Stimulated activated CD8-positive, alpha-beta memory T cell treated with anti-CD3 and anti-CD28 coated beads, Interleukin-15, amount 100 ng/mL, for 1 hour (primary cell): Measurements from ENCODE around the gene PTCD2.

ENCODE experiments used
- DNase-seq: peaks from one replicate; pipeline ENCODE4 v3.0.0-alpha.2; 2020; ENCODE audit warnings: low read depth

Gene PTCD2

DNA sequence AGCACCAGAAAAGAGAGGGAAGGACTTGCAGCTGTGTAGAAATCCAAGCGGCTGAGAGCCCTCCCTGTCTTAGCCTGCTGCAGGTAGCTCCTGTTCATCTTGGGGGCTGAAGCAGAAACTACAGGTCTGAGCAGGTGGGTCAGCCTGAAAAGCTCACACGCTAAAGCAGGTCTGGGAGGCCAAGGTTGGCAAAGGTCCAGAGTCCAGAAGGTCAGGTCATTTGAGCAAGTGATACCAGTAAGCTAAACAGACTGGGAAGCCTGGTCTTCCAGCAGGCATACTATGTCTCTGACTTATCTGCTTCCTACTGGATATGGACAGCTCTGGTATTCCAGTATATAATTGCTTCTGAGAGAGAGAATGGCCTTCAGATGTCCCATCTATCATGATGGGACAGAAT, 26.2 kb downstream of the PTCD2 start:
- DNase-seq, result no peak

DNA sequence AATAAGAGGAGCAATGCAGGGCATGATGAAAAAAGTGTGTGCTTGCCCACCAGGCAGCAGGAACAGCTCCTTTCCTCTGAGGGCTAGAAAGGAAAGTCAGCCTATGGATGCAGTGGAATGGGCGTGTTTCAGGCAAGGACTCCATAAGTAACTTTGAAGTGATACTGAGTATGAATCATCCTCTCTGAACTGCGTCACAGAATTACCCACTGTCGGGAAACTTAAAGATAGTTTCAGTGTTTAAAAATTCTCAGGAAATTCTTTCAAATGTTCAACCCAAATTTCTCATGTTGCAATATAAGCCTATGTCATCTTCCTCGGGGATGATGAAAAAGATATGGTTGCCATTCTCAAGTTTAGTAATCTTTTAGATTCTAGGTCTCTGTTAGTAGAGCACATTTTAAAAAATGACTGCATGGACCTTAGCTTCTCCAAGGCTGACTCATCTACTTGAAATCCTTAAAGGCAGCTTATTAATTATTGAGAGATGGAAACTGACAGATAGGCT, 27.7 kb downstream of the PTCD2 start:
- DNase-seq, result no peak

DNA sequence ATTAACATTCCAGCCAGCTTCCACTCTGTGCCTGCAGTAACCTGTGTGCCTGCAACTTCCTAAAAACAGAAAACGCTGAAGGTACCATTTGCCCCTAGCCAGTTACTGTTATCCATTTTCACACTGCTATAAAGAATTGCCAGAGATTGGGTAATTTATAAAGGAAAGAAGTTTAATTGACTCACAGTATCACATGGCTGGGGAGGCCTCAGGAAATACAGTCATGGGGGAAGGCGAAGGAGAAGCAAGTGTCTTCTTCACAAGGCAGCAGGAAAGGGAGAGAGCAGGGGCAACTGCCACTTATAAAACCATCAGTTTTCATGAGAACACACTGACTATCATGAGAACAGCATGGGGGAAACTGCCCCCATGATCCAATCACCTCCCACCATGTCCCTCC, 31.2 kb downstream of the PTCD2 start:
- DNase-seq, result no peak

DNA sequence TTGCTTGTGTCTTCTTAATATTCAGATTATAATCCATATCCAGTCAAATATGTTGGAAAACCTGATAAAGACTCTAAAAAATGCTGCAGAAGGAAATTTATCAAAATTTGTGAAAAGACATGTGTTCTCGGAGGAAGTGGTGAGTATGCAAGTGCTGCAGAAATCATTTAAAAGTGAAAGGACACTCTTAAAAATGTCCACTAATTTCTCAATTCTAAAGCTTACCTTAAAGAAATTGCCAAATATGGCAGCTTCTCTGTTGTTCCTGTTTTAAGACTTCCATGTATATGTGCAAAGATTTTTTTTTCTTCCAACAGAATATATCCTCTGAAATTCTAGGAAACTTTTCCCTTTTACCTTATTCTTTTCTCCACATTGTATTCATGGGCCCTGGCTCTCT, 32.4 kb downstream of the PTCD2 start:
- DNase-seq, result no peak

DNA sequence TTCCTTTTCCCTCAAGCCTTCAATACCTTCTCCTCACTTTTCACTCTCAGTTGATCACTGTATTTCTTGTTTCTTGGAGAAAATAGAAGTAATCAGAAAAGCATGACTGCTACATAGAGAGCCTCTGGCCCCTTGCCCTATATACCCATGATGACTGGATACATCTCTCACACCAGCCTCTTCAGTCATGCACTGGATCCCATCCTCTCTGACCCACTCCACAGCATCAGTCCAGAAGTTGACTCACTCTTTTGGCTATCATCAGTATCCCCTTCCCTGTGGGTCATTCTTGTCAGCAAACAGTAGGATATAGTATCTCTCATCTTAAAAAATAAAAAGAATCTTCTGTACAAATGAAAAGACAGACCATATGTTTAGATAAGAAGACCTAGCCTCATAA, 32.9 kb downstream of the PTCD2 start:
- no peak for DNase-seq

DNA sequence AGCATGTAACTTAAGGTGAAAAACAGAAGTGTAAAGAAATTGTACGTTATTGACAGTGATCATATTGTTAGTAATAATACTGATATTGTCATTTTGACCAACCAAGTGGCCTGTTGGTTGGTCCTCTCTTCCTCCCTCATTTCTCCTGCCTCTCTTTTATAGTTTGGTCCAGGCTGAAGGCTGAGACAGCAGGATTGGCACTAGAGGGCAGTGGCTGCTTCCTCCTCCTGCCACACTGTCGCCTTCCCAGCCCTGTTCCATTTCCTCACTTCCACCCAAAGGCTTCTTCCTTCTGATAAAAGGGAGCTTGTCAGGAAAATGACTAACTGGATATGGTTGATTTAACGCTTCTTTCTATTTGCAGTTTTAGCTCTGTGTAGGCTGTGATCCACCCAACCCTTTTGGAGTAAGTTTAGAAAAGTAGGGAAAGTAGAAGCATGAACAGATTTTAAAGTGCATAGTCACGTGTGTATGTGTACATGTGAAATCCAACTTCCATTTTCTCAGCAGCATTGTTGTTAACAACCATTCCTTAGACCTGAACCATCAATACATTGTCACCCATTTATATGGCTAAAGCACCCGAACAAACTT, 35.6 kb downstream of the PTCD2 start:
- DNase-seq, result no peak

DNA sequence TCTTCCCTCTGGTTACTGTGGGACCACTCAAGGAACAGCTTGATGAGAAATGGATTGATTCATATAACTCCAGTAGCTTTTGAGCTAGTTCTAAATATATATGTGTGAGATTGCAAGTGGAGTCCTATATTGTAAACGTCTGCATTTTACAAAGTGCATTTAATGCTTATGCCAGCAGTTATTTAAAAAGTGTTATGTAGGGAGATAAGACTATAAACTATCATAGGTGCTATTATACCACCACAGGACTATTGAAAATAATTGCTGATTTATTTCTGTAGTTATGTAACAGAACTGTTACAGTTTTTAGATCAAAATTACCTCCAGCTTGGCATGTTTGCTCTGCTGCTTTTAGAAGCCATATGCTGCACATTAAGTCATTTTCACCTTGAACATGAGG, 36.2 kb downstream of the PTCD2 start:
- no peak for DNase-seq

DNA sequence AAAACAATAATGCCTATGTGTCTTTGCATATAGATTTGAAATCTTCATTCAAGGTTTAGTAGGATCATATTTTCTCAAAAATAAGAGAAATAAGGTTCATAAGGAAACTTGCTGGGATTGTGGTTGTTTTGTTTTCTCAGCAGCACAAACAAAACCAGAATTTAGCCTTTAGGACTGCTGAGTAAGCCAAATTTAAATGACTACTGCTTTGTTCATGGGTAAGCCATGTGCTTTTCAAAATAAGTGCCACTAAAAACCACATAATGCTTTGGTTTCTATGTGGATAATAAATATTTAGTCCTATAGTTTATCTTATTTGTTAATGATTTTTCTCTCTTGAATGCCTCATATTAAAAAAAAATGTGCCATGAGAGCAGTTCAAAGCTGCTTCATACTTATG, 38.8 kb downstream of the PTCD2 start:
- DNase-seq, result no peak

DNA sequence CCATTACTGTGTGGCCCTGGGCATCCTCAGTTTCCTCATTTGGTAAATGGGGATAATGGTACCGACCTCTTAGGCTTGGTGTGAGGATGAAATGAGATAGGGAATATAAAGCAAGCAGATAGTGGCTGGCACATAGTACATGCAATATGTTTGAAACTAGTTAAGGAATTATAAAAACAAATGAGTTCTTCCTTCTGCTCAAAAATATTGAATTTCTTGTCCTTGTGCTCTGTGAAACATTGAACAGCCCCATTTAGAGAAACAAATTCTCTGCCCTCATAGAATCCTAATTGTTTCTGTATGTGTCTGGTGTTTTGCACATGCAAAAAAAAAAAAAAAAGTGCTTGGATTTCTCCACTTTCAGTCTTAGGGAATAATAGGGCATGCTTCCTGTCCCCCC, 39.7 kb downstream of the PTCD2 start:
- no peak for DNase-seq

DNA sequence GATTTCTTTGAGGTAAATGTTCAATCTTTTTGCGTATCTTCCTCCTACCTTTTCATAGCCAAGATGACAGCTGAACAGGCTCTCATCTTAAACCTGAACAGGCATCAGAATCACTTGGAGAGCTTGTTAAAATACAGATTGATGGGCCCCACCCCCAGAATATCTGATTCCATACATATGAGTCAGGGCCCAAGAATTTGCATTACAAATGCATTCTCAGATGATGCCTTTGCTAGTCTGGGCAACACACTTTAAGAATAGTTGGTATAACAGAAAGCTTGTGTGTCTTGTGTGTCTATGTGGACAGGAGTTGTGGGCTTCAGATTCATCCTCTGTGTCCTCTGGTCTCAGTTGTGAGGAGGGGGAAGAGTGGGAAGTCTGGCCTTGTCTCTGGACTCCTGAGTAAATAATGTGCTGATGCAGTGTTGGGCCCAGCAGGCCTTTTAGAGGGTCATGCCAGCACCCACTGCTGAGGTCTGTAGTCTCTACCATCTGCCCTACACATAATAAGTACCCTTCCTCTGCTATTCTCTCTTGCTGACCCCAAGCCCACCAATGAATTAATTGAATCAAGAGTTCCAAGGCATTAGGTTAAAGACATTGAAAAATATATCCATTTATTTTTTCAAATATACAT, 43.1 kb downstream of the PTCD2 start:
- no peak for DNase-seq

DNA sequence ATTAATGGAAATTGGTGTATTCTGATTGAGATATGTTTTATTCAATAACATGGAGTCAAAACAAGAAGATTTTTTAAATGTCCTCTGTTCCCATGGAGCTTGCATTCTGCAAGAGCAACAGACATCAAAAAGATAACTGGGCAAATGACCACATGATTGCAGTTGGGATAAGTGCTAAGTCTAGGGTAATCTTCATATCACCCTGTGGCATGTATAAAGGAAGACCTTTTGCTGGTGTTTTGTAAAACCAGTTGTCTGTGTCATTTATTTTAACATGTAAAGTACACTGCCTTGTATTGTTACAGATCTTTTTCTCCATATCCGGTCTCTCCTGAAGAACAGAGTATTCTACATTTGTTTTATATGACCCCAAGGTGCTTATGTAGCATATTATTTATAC, 44.0 kb downstream of the PTCD2 start:
- no peak for DNase-seq

DNA sequence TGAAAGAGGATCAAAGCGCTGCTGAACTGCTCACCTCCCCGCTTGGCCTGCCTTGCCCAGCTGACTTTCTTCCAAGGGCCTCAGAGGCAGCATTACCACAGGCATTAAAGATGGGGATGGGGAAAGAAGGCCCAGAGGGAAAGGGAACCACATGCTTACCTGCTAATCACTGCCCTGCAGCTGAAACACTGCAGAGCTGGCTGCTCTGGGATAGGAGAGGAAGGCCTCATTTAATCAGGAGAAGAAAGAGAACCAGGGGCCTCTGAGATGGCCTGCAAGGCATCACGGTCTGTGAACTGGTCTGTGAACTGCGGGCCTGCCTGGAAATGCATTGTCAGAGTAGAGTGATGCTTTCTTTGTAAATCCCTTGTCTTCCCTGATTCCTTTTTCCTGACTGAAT, 44.8 kb downstream of the PTCD2 start:
- DNase-seq, result no peak

DNA sequence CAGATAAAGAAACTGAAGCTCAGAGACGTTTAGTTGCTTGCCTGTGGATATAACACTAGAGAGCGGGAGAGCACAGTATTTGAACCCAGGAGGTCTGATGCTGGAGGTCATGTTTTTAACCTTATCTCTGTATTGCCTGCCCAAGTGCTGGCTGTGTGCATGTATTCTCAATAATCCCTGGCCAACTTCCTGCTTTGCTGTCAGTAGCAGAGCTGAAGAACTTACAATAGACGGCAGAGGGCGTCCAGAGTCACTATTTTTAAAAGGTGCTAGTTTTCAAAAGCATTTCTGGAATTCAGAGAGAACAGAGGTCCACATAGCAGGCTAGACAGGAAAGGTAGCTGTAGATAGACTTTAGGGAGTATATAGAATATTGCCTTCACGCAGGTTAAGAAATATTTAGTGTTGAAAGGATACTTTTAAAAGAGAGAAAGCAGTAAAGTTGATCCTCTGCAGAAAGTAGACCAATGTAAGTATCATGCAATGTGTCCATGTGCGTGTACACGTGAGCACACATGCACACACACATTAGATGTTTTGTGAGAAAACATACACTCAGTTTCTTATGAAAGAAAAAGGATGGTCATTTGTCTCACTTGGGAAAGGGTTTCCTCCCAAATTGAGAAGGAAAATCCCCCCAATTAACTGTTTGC, 46.3 kb downstream of the PTCD2 start:
- no peak for DNase-seq

DNA sequence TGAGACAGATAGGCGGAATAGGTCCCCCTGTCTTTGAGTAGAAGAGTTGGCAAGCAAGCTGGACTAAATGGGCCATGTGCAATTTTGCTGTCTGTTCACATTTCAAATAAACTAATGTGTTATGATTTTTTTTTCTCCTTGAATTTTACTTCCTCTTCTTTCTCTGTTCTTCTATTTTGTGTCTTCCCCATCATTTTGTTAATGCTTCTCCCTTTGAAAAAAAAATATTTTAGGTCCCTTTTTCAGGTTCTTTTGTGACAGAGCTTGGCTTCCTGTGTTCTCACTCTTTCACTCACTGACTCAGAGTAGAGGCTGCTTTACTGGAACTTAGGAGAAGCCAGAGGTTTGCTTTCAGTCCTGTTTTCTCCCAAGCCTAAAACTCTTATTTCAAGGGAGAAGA, 48.1 kb downstream of the PTCD2 start:
- DNase-seq, result no peak

DNA sequence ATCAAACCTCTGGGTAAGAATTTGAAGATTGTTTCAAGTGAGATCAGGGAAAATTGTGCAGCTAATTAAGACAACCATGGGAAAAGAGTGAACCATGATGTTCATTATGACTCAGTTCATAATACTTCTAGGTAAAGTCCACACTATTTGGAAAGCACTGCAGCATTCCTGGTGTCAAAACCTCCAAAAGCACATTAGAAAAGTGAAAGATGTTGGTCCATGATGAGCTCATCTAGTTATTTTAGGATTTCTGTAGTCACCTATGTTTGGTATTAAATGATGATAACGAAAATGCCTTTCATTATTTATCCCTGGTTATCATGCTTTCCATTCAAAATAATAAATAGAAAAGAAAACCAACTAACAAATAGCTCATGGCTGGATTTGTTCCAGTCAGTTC, 49.1 kb downstream of the PTCD2 start:
- DNase-seq, result no peak

DNA sequence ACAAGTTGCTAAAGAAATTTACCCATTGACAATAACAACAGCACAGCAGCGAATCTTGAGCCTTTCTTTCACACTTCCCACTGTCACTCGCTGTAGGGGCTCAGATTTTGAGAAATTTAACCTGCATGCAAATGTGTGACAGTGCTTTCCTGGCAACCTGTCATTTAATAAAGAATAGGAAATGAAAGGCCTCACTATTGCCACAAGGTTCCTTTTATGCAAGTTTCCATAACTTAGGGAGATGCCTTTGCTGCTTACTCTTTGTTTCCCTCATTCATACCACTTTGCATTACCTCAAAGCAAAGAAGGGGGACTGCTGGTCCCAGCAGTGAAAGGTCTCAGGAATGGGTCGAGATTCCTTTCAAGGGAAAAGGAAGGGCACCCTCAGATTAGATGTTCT, 49.5 kb downstream of the PTCD2 start:
- DNase-seq, result no peak

DNA sequence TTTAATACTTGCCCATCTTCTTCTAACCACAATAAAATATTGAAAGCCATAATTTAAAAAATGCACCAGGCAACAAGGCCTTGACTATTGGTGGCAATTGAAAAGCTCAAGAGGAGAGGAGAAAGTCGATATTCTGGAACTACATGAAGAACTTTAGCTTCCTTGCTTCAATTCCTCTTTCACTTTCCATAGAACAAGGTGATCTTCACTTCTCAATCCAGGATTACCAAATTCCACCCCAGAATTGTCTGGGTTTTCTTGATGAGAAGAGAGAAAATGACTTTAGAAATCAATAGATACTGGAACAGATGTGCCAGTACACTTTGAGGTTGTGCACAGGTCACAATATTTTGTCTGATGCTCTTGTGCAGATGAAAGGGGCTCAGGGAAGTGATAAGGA, 52.2 kb downstream of the PTCD2 start:
- DNase-seq, result no peak

DNA sequence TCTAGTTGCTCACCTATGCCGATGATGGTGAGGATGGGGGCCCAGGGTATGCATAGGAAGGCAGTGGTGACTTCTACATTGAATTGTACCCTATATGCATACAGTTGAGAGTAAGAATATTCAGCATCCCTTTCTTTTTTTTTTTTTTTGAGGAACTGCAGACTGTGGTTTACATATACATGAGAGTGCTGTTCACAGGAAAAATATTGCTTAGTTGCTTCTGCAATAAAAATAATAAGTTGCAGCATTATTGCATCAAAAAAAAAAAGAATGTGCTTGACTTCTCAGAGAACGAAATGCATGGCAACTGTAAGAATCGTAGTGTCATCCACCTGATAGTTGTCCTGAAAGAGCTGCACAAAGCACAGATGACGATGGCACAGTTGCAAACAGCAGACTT, 52.8 kb downstream of the PTCD2 start:
- no peak for DNase-seq

DNA sequence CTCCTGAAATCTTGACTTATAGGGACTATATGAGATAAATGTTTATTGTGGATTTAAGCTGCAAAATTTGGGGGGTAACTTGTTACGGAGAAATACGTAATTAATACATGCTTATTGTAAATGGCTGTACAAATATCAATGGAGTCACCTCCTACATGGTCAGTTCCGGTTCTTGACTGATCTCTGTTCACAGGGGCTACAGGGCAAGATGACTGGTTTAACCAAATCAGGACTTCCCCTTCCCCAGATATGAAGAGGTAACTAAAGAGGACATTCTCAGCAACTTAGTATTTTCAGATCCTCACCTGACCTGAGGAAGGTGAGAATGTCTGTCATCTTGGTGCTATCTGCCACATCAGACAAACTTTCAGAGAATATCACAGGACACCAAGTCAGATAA, 54.7 kb downstream of the PTCD2 start:
- DNase-seq, result no peak

DNA sequence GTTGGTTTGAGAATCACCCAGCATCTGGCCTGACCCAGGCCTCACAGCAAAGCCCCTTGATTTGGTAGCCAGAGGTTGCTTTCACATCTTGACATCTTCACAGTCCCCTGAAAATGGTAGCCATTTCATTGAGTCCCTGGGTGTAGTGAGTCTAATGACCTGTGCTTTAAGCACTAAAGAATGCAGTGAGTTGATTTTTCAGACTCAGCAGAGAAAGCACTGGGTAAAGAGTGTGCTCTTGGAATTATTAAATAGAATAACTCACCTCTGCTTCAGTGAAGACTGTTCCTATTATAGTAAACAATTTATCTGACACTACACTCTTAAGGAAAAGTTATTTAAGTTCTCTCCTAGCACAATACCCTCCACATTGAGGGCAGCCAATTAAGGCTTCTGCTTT, 56.2 kb downstream of the PTCD2 start:
- no peak for DNase-seq

DNA sequence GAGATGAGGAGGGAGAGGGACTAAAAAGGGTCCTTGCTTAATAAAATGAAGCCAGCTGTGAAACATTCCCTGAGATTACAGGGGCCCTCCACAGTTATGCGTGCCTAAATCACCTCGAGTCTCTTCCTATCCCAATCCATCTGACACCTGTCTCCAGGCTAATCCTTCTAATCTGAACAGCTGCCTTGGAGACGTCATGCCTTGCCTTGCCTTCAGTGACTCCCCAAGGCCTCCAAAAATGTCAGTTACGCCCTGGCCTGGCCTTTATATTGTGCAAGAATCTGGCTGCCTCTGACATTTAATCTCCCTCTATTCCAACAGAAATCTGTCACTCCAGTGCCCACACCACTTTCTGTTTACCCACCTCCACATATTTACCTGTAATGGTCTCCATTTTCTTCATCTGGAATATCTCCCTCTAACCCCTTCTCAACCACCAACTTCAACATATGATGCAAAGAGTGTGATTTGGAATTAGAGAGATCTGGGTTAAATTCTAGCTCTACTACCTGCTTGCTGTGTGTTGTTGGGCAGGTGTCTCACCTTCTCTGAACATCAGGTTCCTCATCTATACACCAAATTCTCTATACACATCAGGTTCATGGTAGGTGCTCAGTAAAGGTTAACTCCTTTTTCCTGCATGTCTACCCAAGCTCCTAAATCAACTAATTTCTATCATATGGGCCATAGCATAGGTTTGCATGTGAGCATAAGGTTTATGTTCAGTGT, 57.9 kb downstream of the PTCD2 start:
- no peak for DNase-seq

DNA sequence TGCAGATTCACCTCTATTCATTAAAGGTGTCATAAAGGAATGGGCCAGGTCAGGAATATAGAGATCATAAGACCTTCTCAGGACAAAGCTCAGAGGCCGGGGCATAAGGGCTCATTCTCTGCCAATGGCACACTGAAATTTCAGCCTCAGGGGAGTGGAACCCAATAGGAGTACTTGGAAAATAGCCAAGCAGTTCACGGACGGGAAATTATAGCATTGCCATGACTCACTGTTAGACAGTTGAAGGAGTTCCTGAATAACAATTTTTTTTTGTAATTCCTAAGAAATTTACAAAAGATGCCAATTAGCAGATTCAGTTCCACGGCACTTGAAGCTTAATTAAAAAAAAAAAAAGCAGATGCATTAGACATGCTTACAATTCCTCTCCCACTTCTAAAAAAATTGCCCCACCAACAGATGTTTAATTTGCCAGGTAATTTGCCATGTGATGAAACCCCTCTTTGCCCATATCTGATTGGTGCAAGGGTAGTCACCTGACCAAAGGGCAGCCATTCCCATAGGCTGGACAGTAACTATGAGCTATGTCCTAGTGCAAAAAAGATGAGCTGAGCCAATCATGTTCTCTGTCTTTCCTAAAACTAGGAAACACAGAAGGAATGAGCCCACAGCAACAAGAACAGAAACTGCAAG, 58.6 kb downstream of the PTCD2 start:
- no peak for DNase-seq

DNA sequence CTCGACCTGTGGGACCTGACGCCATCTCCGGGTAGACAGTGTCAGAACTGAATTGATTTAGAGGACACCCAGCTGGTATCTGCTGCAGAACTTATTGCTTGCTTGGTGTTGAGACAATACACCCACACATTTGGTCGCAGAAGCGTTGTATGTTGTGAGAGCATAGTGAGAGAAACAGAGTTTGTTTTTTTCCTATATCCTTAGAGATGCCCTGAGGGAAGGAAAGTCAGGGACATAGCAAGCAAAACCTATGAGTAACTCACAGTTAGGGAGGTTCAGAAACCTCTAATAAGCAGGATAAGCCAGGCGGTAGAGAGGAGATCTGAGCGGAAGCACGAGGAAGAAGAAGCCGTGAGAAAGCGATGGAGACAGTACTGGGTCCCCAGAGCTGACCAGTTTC, 59.8 kb downstream of the PTCD2 start:
- no peak for DNase-seq
